GM12878 (cell line): ENCODE results near the gene ELANE. TPM values are rescaled to one million over a fixed set of nuclear protein-coding genes. Genes with fewer than 3 reads are reported as not detected.

ENCODE experiments used
- ATAC-seq: fragments of 200-7000 bp; cut with Tn5 transposase; 3 replicates; pipeline ENCODE4 v1.9.1; 2020; ENCODE audit warnings: mild to moderate bottlenecking, moderate library complexity
- BruUV-seq: library from RNA; stranded (reverse); fragments of 400-500 nt; replicated peaks from 2 replicates; lab custom pipeline; 2021; lab: Mats Ljungman, UMichigan
- CTCF ChIA-PET: fragments of 300-600 bp; sonication (Branson Sonifier 250); formaldehyde crosslinking; extraction: SDS; loops from one replicate; lab custom pipeline; 2021; ENCODE audit warnings: inconsistent platforms; lab: Yijun Ruan, JAX
- POLR2A ChIA-PET: fragments of 350-600 bp; formaldehyde crosslinking; extraction: SDS; loops from one replicate; lab custom pipeline; 2021; ENCODE audit warnings: inconsistent platforms; lab: Charles Lee
- RAD21 ChIA-PET: fragments of 300-600 bp; sonication (Branson Sonifier 250); formaldehyde crosslinking; loops from one replicate; lab custom pipeline; 2023; ENCODE audit warnings: antibody characterized with exemption; ENCODE audit not compliant: unreplicated experiment; lab: Charles Lee
- SMC1A ChIA-PET: fragments of 300-600 bp; sonication (Branson Sonifier 250); formaldehyde crosslinking; loops from one replicate; lab custom pipeline; 2023; ENCODE audit not compliant: unreplicated experiment, uncharacterized antibody; lab: Charles Lee
- DNase-seq: peaks from one replicate; pipeline ENCODE4 v3.0.0-alpha.2; 2011; ENCODE audit warnings: low read depth, low spot score
- FAIRE-seq: peaks from 3 replicates; lab custom pipeline; 2011; peaks lifted over from hg19 to GRCh38; lab: Jason Lieb, UNC
- H2AFZ ChIP-seq: 2 replicates; pipeline ENCODE4 v1.6.0; 2011; ENCODE audit warnings: low read depth, low read length, control low read depth; ENCODE audit not compliant: control insufficient read depth
- H3K27ac ChIP-seq: 2 replicates; pipeline ENCODE4 v1.5.1; 2011; ENCODE audit warnings: control low read depth; ENCODE audit not compliant: control insufficient read depth, insufficient read depth
- H3K27me3 ChIP-seq, 2 experiments: replicated peaks in 1 of 2; 2 replicates each; pipeline versions ENCODE4 v1.6.0 to v1.6.1; 2011; ENCODE audit warnings: low read length in 1 of 2; ENCODE audit not compliant: control insufficient read depth in 2 of 2, insufficient read depth in 2 of 2
- H3K36me3 ChIP-seq, 2 experiments: 2 replicates each; pipeline ENCODE4 v1.5.1; 2011; ENCODE audit warnings: low read length in 1 of 2; ENCODE audit not compliant: control insufficient read depth in 2 of 2, insufficient read depth in 2 of 2
- H3K4me1 ChIP-seq: 2 replicates; pipeline ENCODE4 v1.6.1; 2011; ENCODE audit warnings: mild to moderate bottlenecking, low read length, moderate library complexity, mixed read lengths; ENCODE audit not compliant: control insufficient read depth, insufficient read depth
- H3K4me2 ChIP-seq: 2 replicates; pipeline ENCODE4 v1.6.0; 2011; ENCODE audit warnings: control low read depth; ENCODE audit not compliant: control insufficient read depth, insufficient read depth
- H3K4me3 ChIP-seq: fragments of 200-600 bp; sonication (generic); 2 replicates; pipeline ENCODE4 v1.5.1; 2016
- H3K79me2 ChIP-seq: 2 replicates; pipeline ENCODE4 v1.6.0; 2011; ENCODE audit warnings: low read length; ENCODE audit not compliant: control insufficient read depth, insufficient read depth
- H3K9ac ChIP-seq: 2 replicates; pipeline ENCODE4 v1.8.0; 2011; ENCODE audit warnings: low read length, control low read depth, mixed read lengths; ENCODE audit not compliant: control insufficient read depth, insufficient read depth
- H3K9me3 ChIP-seq: replicated peaks from 3 replicates; pipeline ENCODE4 v1.5.1; 2011; ENCODE audit warnings: mild to moderate bottlenecking, low read length; ENCODE audit not compliant: control insufficient read depth, insufficient read depth
- H4K20me1 ChIP-seq: 2 replicates; pipeline ENCODE4 v1.6.0; 2011; ENCODE audit not compliant: control insufficient read depth, insufficient read depth
- BRCA1 ChIP-seq: IDR thresholded peaks from 2 replicates; pipeline ENCODE4 v1.6.1; 2011; ENCODE audit warnings: low read depth, low read length, improper control_type of control experiment
- CREB1 ChIP-seq: IDR thresholded peaks from 2 replicates; pipeline ENCODE4 v1.6.1; 2012; ENCODE audit warnings: low read depth, mild to moderate bottlenecking, inconsistent platforms
- E2F4 ChIP-seq: IDR thresholded peaks from 2 replicates; pipeline ENCODE4 v1.6.1; 2012; ENCODE audit warnings: low read depth, low read length, improper control_type of control experiment
- FOS ChIP-seq: IDR thresholded peaks from 3 replicates; pipeline ENCODE4 v1.6.1; 2011; ENCODE audit warnings: borderline replicate concordance; ENCODE audit not compliant: insufficient read length; ENCODE audit errors: extremely low read depth
- JUNB ChIP-seq: IDR thresholded peaks from 2 replicates; pipeline ENCODE4 v1.6.1; 2016; ENCODE audit warnings: antibody characterized with exemption, mild to moderate bottlenecking
- KAT2A ChIP-seq: conservative IDR thresholded peaks from 2 replicates; pipeline ENCODE4 v1.6.1; 2011; ENCODE audit warnings: low read depth, low read length; ENCODE audit not compliant: control insufficient read depth
- KLF5 ChIP-seq: fragments of 450-650 bp; IDR thresholded peaks from 2 replicates; pipeline ENCODE4 v1.6.1; 2014; ENCODE audit warnings: mild to moderate bottlenecking; ENCODE audit not compliant: partially characterized antibody
- MYC ChIP-seq: IDR thresholded peaks from 2 replicates; pipeline ENCODE4 v1.6.1; 2011; ENCODE audit warnings: mild to moderate bottlenecking, low read length, moderate library complexity, inconsistent platforms; ENCODE audit not compliant: insufficient read depth, insufficient replicate concordance, insufficient read length, severe bottlenecking
- NBN ChIP-seq: fragments of 450-650 bp; IDR thresholded peaks from 2 replicates; pipeline ENCODE4 v1.6.1; 2016
- NFXL1 ChIP-seq: fragments of 450-650 bp; IDR thresholded peaks from 2 replicates; pipeline ENCODE4 v1.6.1; 2017; ENCODE audit warnings: antibody characterized with exemption, mild to moderate bottlenecking, borderline replicate concordance
- NR2C1 ChIP-seq: fragments of 450-650 bp; IDR thresholded peaks from 2 replicates; pipeline ENCODE4 v1.6.1; 2017; ENCODE audit warnings: antibody characterized with exemption, mild to moderate bottlenecking, moderate library complexity
- POU2F2 ChIP-seq: IDR thresholded peaks from 3 replicates; pipeline ENCODE4 v1.6.1; 2011; ENCODE audit warnings: low read depth, mild to moderate bottlenecking, low read length, borderline replicate concordance
- RELA ChIP-seq: fragments of 450-650 bp; IDR thresholded peaks from 2 replicates; pipeline ENCODE4 v1.8.0; 2014; ENCODE audit warnings: borderline replicate concordance; ENCODE audit not compliant: partially characterized antibody
- RFX5 ChIP-seq: IDR thresholded peaks from 2 replicates; pipeline ENCODE4 v1.6.1; 2011; ENCODE audit warnings: low read depth, low read length, improper control_type of control experiment
- TARDBP ChIP-seq: IDR thresholded peaks from 2 replicates; pipeline ENCODE4 v1.6.1; 2016; ENCODE audit warnings: borderline replicate concordance
- TCF12 ChIP-seq: IDR thresholded peaks from 2 replicates; pipeline ENCODE4 v1.6.1; 2011; ENCODE audit warnings: low read depth, mild to moderate bottlenecking, low read length
- TCF3 ChIP-seq: IDR thresholded peaks from 2 replicates; pipeline ENCODE4 v1.6.1; 2012; ENCODE audit warnings: low read depth, mild to moderate bottlenecking, low read length, borderline replicate concordance; ENCODE audit not compliant: insufficient read depth
- TCF7 ChIP-seq: IDR thresholded peaks from 2 replicates; pipeline ENCODE4 v1.6.1; 2014; ENCODE audit warnings: antibody characterized with exemption, borderline replicate concordance
- YBX1 ChIP-seq: fragments of 450-650 bp; IDR thresholded peaks from 2 replicates; pipeline ENCODE4 v1.6.1; 2016; ENCODE audit warnings: antibody characterized with exemption
- ZBTB40 ChIP-seq: fragments of 450-650 bp; IDR thresholded peaks from 2 replicates; pipeline ENCODE4 v1.6.1; 2016; ENCODE audit warnings: mild to moderate bottlenecking, moderate library complexity, borderline replicate concordance
- ZNF24 ChIP-seq: fragments of 450-650 bp; IDR thresholded peaks from 2 replicates; pipeline ENCODE4 v1.6.1; 2017; ENCODE audit warnings: antibody characterized with exemption, mild to moderate bottlenecking
- ZNF384 ChIP-seq: IDR thresholded peaks from 2 replicates; pipeline ENCODE4 v1.6.1; 2012; ENCODE audit warnings: low read depth, mild to moderate bottlenecking, low read length, improper control_type of control experiment, borderline replicate concordance
- WGBS: methylation state at CpG from one replicate; pipeline ENCODE4 v1.1.6; 2016; ENCODE audit warnings: low lambda C conversion rate; ENCODE audit not compliant: insufficient replicate concordance, insufficient coverage; ENCODE audit errors: missing lambda C conversion rate; 5-methylcytosine and 5-hydroxymethylcytosine counted together
- in situ Hi-C: fragments of 300-500 bp; cut with MboI; formaldehyde crosslinking; loops from 9 replicates; pipeline ENCODE4 v1.14.3; 2018; ENCODE audit warnings: mixed read lengths
- intact Hi-C: fragments of 100-400 bp; cut with micrococcal nuclease; formaldehyde crosslinking; loops from one replicate; pipeline ENCODE4 v1.14.2; 2022; ENCODE audit not compliant: unreplicated experiment
- polyA plus RNA-seq, 11 experiments: library from polyadenylated mRNA; depleted of rRNA in 4 of 11; unstranded in 6 of 11; stranded (reverse) in 5 of 11; fragments of >200 nt; fragmentation: Nextera tagmentation in 4 of 11; fragmentation: Illumina TruSeq in 1 of 11; extraction: Ambion mirVana in 4 of 11; extraction: Trizol in 1 of 11; gene quantifications; 1 replicate in 1 of 11; 2 replicates in 10 of 11; pipeline versions ENCODE4 v1.2.1 to v1.2.3, GENCODE V29; 2011 to 2016; ENCODE audit warnings: inconsistent platforms in 2 of 11, missing spikeins in 2 of 11, low read depth in 1 of 11
- total RNA-seq, 4 experiments: library from RNA; depleted of rRNA in 3 of 4; stranded (reverse); fragments of >200 nt in 3 of 4; fragmentation: Illumina TruSeq in 1 of 4; extraction: Trizol in 1 of 4; gene quantifications; 2 replicates each; pipeline versions ENCODE4 v1.2.1 to v1.2.3, GENCODE V29; 2013 to 2021

ELANE gene
- total and polyA plus RNA-seq, 10 of the 15 experiments (the other 5 are each of a cell fraction or from before 2014, with no cell fraction given) = not detected

GRCh38 chr19:850979-851335 is 1.1 kb upstream of the ELANE start (continued):
- TF ChIP-seq YBX1 = no peak
- no peak for TF ChIP-seq TCF7
- no peak for TF ChIP-seq KAT2A
- no peak for TF ChIP-seq ZBTB40
- no peak for TF ChIP-seq MYC
- no peak for TF ChIP-seq TARDBP
- TF ChIP-seq NFXL1 = no peak
- no peak for TF ChIP-seq CREB1
- no peak for TF ChIP-seq KLF5

- SMC1A ChIA-PET = no interaction called here
- CTCF ChIA-PET = no interaction called here
- no peak overlapping the region for H3K9ac ChIP-seq
- no peak for ATAC-seq
- no peak overlapping the region for H3K4me3 ChIP-seq
- no peak overlapping the region for H3K4me2 ChIP-seq
- no peak for FAIRE-seq
- no peak overlapping the region for H2AFZ ChIP-seq
- POLR2A ChIA-PET = no interaction called here
- no peaks in the 10 kb centered on the region for H3K9me3 ChIP-seq
- BruUV-seq = no TSS peak
- H3K27ac ChIP-seq = no peak overlapping the region
- H3K27me3 ChIP-seq = no peaks in the 10 kb centered on the region
- RAD21 ChIA-PET = no interaction called here
- H3K36me3 ChIP-seq = no peaks in the 10 kb centered on the region
- H3K4me1 ChIP-seq = no peaks in the 10 kb centered on the region
- in situ Hi-C loops (no loop called here), intact Hi-C loops (no loop called here)
- no peak for DNase-seq
- H4K20me1 ChIP-seq = no peaks in the 10 kb centered on the region
- WGBS = 69% methylated on average over 16 of the region's 67 CpGs
- no peaks in the 10 kb centered on the region for H3K79me2 ChIP-seq
- no peak for TF ChIP-seq ZNF384
- TF ChIP-seq E2F4 = no peak
- TF ChIP-seq TCF3 = no peak
- TF ChIP-seq POU2F2 = no peak
- no peak for TF ChIP-seq BRCA1
- TF ChIP-seq NBN = no peak
- TF ChIP-seq FOS = no peak
- no peak for TF ChIP-seq ZNF24
- TF ChIP-seq RELA = no peak
- TF ChIP-seq TCF12 = no peak
- TF ChIP-seq NR2C1 = no peak
- no peak for TF ChIP-seq JUNB
- TF ChIP-seq RFX5 = no peak
Measured at GRCh38 chr19:853014-853585, 997 bp downstream of the ELANE start.
